Left renal pelvis (tissue), 4 donors: ENCODE measurements around the gene COL9A2. TPM values are rescaled to one million over a fixed set of nuclear protein-coding genes. Genes with fewer than 3 reads are reported as not detected.
A peak's percentile ranks its signal among the peaks of the same experiment; 100 is the strongest.

Experiments
- DNase-seq, 4 donors: peaks; one replicate each; pipeline ENCODE4 v3.0.0-alpha.2; 2013; ENCODE audit warnings: low read depth in 4 of 4, low spot score in 3 of 4
- polyA plus RNA-seq, 4 donors: library from polyadenylated mRNA; unstranded; fragments of 120-200 nt; gene quantifications; one replicate each; pipeline ENCODE4 v1.2.1, GENCODE V29; 2013; ENCODE audit not compliant: insufficient read length in 4 of 4

The COL9A2 gene
- polyA plus RNA-seq, 4 donors, result 10.7 to 35.6 (median 21.0) TPM

GRCh38 chr1:40265919-40266318 lies 51.2 kb downstream of the COL9A2 start:
- DNase-seq, result no peak

GRCh38 chr1:40265298-40265697 lies 51.8 kb downstream of the COL9A2 start:
- no peak for DNase-seq

DNA sequence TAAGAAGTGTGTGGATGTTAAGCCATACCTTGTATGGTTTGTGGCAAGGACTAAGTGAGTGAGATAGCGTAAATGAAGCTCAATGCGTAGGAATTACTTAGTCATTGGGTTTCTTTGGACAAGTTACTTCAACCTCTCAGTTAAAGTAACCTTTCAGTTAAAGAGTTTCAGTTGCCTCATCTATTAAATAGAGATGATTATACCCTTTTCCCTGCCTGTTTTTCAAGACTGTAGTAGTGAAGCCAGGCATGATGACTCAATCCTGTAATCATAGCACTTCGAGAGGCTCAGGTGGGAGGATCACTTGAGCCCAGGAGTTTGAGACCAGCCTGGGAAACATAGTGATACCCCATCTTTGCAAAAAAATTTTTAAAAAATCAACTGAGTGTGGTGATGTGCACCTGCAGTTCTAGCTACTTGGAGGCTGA lies 52.7 kb downstream of the COL9A2 start:
- no peak for DNase-seq

- no peak for DNase-seq
These were observed 58.7 kb downstream of the COL9A2 start for GRCh38 chr1:40258445-40258769.

GRCh38 chr1:40257688-40258444 lies 59.2 kb downstream of the COL9A2 start, which contains the start of gene ZMPSTE24:
TSS of gene ZMPSTE24 (plus strand) at chr1:40258236. CDS start at chr1:40258272, 36 bp downstream.
- DNase-seq, result peak; percentile 92 to 96 (median 94)

- no peak for DNase-seq
These were observed 59.8 kb downstream of the COL9A2 start for GRCh38 chr1:40257313-40257687.

- DNase-seq, result no peak
These were observed 60.5 kb downstream of the COL9A2 start for GRCh38 chr1:40256401-40257084.

DNA sequence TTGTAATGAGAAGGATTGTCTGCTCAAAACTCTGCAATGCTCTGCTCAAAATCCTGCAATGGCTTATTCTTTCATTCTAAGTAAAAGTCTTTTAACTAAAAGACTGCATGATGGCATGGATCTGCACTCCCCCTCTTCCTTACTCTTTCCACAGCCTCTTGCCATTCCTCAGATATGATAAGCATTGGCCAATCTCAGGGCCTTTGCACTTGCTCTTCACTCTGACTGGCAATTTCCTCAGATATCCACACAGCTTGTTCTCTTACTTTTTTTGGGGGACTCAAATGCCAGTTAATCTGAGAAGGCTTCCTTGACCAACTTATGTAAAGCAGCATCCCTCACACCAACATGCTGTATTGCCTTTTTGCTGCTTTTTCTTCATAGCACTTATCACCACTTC lies 61.9 kb downstream of the COL9A2 start:
- DNase-seq, result no peak

GRCh38 chr1:40252601-40253000 lies 64.5 kb downstream of the COL9A2 start:
- no peak for DNase-seq

DNA sequence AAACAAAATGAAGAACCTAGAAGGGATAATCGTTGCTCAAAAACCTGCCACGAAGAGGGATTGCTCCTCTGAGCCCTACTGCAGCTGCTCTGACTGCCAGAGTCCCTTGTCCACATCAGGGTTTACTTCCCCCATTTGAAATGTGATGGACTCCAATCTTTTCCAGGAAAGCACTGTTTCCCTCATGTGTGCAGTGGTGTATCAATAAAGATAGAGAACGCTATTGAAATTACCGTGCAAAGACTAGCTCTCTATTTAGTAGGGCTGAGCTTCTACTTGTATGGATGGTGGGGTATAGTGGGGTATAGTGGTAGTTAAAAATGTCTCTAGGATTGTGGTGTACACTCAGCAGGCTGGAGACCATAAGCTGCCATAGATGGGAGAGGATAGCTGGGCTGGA lies 65.6 kb downstream of the COL9A2 start:
- DNase-seq, result no peak

Other genes with a start within 250 kb of the COL9A2 start
- gene PPT1, start 220.0 kb downstream of the COL9A2 start, polyA plus RNA-seq, result 100 to 1,000 TPM; 100 to 131 (median 124) TPM
- 10 to 100 TPM; 20.1 to 26.8 (median 24.7) TPM for gene RLF, start 155.9 kb downstream of the COL9A2 start, polyA plus RNA-seq
- not detected for gene TMCO2, start 69.3 kb downstream of the COL9A2 start, polyA plus RNA-seq
- 10 to 100 TPM; 48.7 to 74.8 (median 60.7) TPM for gene ZMPSTE24, start 59.0 kb downstream of the COL9A2 start, polyA plus RNA-seq
- 10 to 100 TPM; 19.5 to 26.6 (median 24.5) TPM for gene SMAP2, start 56.4 kb upstream of the COL9A2 start, polyA plus RNA-seq
- gene ZFP69B, start 133.2 kb upstream of the COL9A2 start, polyA plus RNA-seq, result 1 to 10 TPM; 5.7 to 6.8 (median 6.0) TPM
- 1 to 10 TPM; 6.3 to 9.4 (median 8.2) TPM for gene ZFP69, start 160.0 kb upstream of the COL9A2 start, polyA plus RNA-seq
- gene EXO5, start 191.5 kb upstream of the COL9A2 start, polyA plus RNA-seq, result 10 to 100 TPM; 11.5 to 14.5 (median 12.8) TPM
- gene ZNF684, start 214.4 kb upstream of the COL9A2 start, polyA plus RNA-seq, result 10 to 100 TPM in 3 of 4 donors, 1 to 10 TPM in 1; 6.5 to 12.8 (median 10.9) TPM